CD4-positive, alpha-beta T cell (primary cell): ENCODE measurements around the gene CDC45. TPM values are rescaled to one million over a fixed set of nuclear protein-coding genes. Genes with fewer than 3 reads are reported as not detected.

Experiments used
- ATAC-seq: fragments of 200-7000 bp; cut with Tn5 transposase; one replicate; pipeline ENCODE4 v1.10.0; 2022; ENCODE audit warnings: mild to moderate bottlenecking; ENCODE audit not compliant: poor library complexity
- CTCF ChIA-PET: fragments of 350-600 bp; sonication (Branson Sonifier 250); formaldehyde crosslinking; loops from one replicate; lab custom pipeline; 2021; ENCODE audit warnings: antibody characterized with exemption, inconsistent platforms; lab: Charles Lee
- POLR2A ChIA-PET: fragments of 350-600 bp; sonication (Branson Sonifier 250); formaldehyde crosslinking; loops from one replicate; lab custom pipeline; 2021; ENCODE audit warnings: antibody characterized with exemption, inconsistent platforms; lab: Charles Lee
- DNase-seq, 14 experiments: peaks; one replicate each; pipeline ENCODE4 v3.0.0-alpha.2; 2013 to 2020; ENCODE audit warnings: mixed read lengths in 2 of 14
- H3K27ac ChIP-seq, 2 donors: one replicate each; pipeline versions ENCODE4 v1.5.1 to v1.7.0; 2013; ENCODE audit warnings: low read length in 2 of 2, low read depth in 1 of 2, mild to moderate bottlenecking in 1 of 2
- H3K27me3 ChIP-seq, 2 experiments: 1 replicate in 1 of 2; 2 replicates in 1 of 2; pipeline versions ENCODE4 v1.6.1 to v1.7.0; 2013; ENCODE audit warnings: low read length in 2 of 2, control low read depth in 1 of 2, mild to moderate bottlenecking in 1 of 2, moderate library complexity in 1 of 2; ENCODE audit not compliant: insufficient read depth in 2 of 2, control insufficient read depth in 1 of 2
- H3K36me3 ChIP-seq: one replicate; pipeline ENCODE4 v1.6.1; 2013; ENCODE audit warnings: low read length, control low read depth; ENCODE audit not compliant: insufficient read depth
- H3K4me1 ChIP-seq: one replicate; pipeline ENCODE4 v1.6.1; 2013; ENCODE audit warnings: low read length, control low read depth; ENCODE audit not compliant: insufficient read depth
- H3K4me3 ChIP-seq: one replicate; pipeline ENCODE4 v1.5.1; 2013; ENCODE audit warnings: mild to moderate bottlenecking, low read length, moderate library complexity
- H3K9me3 ChIP-seq, 2 experiments: 1 replicate in 1 of 2; 2 replicates in 1 of 2; pipeline versions ENCODE4 v1.6.1 to v1.7.0; 2013; ENCODE audit warnings: low read length in 2 of 2, mild to moderate bottlenecking in 2 of 2, control low read depth in 1 of 2, moderate library complexity in 1 of 2; ENCODE audit not compliant: control insufficient read depth in 1 of 2, insufficient read depth in 1 of 2
- H3K27ac Mint-ChIP-seq: one replicate; pipeline ENCODE4 v1.8.0; 2020; ENCODE audit warnings: mixed read lengths
- H3K27me3 Mint-ChIP-seq: one replicate; pipeline ENCODE4 v1.8.0; 2021; ENCODE audit warnings: mixed read lengths
- H3K36me3 Mint-ChIP-seq: one replicate; pipeline ENCODE4 v1.8.0; 2021; ENCODE audit warnings: low read depth, mixed read lengths
- H3K4me1 Mint-ChIP-seq: one replicate; pipeline ENCODE4 v1.8.0; 2021; ENCODE audit warnings: low read depth, mixed read lengths
- H3K4me3 Mint-ChIP-seq: one replicate; pipeline ENCODE4 v1.8.0; 2020; ENCODE audit warnings: mild to moderate bottlenecking, mixed read lengths
- H3K9me3 Mint-ChIP-seq: one replicate; pipeline ENCODE4 v1.8.0; 2020; ENCODE audit warnings: mixed read lengths
- intact Hi-C, 2 experiments: fragments of 100-400 bp; cut with DNase I in 1 of 2; cut with micrococcal nuclease in 1 of 2; formaldehyde crosslinking; loops; one replicate each; pipeline versions ENCODE4 v1.15.1 to v1.9.0; 2023 to 2025; cut with DNase I, micrococcal nuclease
- total RNA-seq, 174 experiments: library from RNA in 2 of 174; stranded (reverse) in 2 of 174; gene quantifications; one replicate each; pipeline ENCODE4 v1.2.3 and lab custom pipeline; 2021 to 2026
- TF ChIP-seq, protein P1 (sequence below): fragments of 200-600 bp; IDR thresholded peaks from one replicate; pipeline ENCODE4 v1.8.0; 2022; ENCODE audit warnings: antibody characterized with exemption, mild to moderate bottlenecking

The CDC45 gene
- total RNA-seq, 2 experiments from 2014 or later = 0.75 to 0.82 TPM

DNA sequence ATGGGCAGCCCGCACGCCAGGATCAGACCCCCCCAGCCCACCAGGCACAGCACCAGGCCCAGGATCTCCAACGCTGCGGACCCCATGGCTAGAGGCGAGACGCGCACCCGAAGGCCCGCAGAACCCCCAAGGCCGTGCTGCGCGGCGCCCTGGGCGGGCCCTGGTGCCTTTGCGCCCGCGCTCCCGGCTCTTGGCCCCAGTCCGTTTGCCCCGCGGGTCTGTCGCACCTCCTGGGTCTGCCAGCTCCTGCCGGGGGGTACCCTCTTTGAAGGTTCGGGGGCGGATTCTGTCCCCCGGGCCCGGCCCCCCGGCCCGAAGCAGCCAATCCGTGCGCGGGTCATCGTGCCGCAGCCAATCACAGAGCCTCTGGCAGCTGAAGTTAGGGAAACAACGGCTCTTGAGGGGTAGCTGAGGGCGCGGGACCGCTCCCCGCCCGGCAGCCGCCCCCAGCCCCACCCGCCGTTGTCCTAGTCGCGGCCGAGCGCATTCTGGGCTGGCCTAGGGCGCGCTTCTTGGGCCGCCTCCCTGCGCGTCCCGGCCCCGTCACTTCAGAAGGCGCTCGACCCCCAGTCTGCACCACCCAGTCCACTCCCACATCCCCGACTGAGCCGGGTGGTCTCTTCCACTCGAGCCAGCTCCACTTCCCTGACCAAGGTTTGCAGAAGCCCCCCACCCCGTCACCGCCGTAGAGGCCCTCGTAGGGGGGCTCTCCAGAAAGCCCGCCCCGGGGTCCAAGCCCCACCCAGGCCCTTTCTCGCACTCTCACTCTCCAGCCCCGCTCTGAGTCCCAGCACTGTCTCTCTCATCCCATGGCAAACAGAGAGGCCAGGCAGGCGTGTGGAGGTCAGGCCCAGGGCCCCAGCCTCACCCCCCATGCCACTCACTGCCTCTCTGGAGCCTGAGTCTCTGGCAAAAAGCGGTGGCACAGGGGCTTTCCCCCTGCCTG lies 44.7 kb downstream of the CDC45 start, which contains the start of gene CLDN5:
Gene CLDN5, minus strand, starts transcription at position 241 of the 946 bp plus-strand sequence. Its CDS starts 155 bp downstream, at position 86.
- H3K27ac ChIP-seq = no peak within 1 kb of the TSS
- peak within 1 kb of the TSS; percentile 10 for H3K4me3 ChIP-seq
- H3K27me3 ChIP-seq = peaks cover 18 to 34% of the 10 kb centered on the region in 2 experiments
- peaks cover 21% of the 10 kb centered on the region for H3K4me1 ChIP-seq
- intact Hi-C loops = no loop called here
- Mint-ChIP-seq H3K36me3 (no peaks in the 10 kb centered on the region), H3K9me3 (no peaks in the 10 kb centered on the region), H3K4me3 (peak within 1 kb of the TSS; percentile 71), H3K27ac (no peak within 1 kb of the TSS), H3K4me1 (peaks cover 5% of the 10 kb centered on the region), H3K27me3 (peaks cover 31% of the 10 kb centered on the region)
- TF ChIP-seq, protein P1, sequence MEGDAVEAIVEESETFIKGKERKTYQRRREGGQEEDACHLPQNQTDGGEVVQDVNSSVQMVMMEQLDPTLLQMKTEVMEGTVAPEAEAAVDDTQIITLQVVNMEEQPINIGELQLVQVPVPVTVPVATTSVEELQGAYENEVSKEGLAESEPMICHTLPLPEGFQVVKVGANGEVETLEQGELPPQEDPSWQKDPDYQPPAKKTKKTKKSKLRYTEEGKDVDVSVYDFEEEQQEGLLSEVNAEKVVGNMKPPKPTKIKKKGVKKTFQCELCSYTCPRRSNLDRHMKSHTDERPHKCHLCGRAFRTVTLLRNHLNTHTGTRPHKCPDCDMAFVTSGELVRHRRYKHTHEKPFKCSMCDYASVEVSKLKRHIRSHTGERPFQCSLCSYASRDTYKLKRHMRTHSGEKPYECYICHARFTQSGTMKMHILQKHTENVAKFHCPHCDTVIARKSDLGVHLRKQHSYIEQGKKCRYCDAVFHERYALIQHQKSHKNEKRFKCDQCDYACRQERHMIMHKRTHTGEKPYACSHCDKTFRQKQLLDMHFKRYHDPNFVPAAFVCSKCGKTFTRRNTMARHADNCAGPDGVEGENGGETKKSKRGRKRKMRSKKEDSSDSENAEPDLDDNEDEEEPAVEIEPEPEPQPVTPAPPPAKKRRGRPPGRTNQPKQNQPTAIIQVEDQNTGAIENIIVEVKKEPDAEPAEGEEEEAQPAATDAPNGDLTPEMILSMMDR = no peak
- ChIA-PET POLR2A (no interaction called here), CTCF (no interaction called here)
- ATAC-seq (no peak), DNase-seq (no peak)
- no peaks in the 10 kb centered on the region for H3K36me3 ChIP-seq
- H3K9me3 ChIP-seq = peaks cover 0 to 8% of the 10 kb centered on the region in 2 experiments

DNA sequence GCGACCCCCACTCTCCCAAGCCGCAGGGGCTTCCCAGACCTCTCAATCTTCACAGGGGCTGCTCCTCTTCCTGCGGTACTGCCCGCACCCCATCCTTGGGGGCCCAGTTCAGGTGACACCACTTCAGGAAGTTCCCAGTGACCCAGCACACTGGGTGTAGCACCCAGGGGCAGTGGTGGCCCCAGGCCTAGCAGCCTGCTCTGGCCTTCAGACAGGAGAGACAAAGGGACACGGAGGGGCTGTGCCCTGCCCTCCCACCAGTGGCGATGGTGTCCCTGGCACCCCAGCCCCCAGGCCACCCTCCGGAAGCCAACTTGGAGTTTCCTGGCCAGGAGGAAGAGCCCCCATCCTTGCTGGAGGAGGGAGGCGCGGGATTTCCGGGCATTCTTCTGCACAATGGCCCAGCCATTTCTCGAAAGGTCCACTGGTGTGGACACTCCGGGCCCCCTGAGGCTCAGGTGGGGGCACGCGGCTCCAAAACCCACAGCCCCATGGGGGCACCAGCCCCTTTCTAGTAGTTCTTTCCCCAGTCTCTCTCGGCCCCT lies 45.5 kb downstream of the CDC45 start:
- ChIA-PET POLR2A (no interaction called here), CTCF (no interaction called here)
- no peak overlapping the region for H3K4me3 ChIP-seq
- peaks cover 21% of the 10 kb centered on the region for H3K4me1 ChIP-seq
- ATAC-seq (no peak), DNase-seq (no peak)
- H3K9me3 ChIP-seq = peaks cover 0 to 8% of the 10 kb centered on the region in 2 experiments
- Mint-ChIP-seq H3K27me3 (peaks cover 31% of the 10 kb centered on the region), H3K9me3 (no peaks in the 10 kb centered on the region), H3K36me3 (no peaks in the 10 kb centered on the region), H3K4me3 (peak overlapping the region; percentile 71), H3K27ac (no peak overlapping the region), H3K4me1 (peaks cover 5% of the 10 kb centered on the region)
- no peak overlapping the region for H3K27ac ChIP-seq
- intact Hi-C loops = no loop called here
- H3K27me3 ChIP-seq = peaks cover 18 to 34% of the 10 kb centered on the region in 2 experiments
- TF ChIP-seq, protein P1 = no peak
- no peaks in the 10 kb centered on the region for H3K36me3 ChIP-seq

DNA sequence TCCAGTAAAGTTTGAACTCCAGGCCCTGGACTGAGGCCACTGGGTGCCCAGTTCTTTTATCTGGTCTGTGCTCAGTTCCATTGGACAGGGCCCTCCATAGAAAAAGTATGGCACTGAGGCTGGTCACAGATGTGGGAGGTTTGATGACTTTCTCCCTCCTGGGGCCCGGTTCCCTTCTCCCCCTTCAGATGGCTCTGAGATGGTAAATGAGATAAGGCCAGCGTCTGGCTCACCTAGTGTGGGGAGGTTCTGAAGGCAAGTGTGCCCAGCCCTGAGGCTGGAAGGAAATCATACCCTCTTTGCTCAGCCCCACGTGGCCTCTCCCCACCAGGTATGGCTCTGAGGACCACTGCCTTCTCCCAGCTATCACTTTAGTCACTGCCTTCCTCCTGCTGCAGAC lies 45.9 kb downstream of the CDC45 start:
- CTCF ChIA-PET = no interaction called here
- no peak for DNase-seq
- H3K4me3 Mint-ChIP-seq = no peak overlapping the region

More for the DNA sequence above, 45.9 kb downstream of the CDC45 start:
- intact Hi-C loops = no loop called here
- Histone ChIP-seq H3K4me3 (no peak overlapping the region), H3K9me3 (peaks cover 0 to 8% of the 10 kb centered on the region in 2 experiments), H3K36me3 (no peaks in the 10 kb centered on the region), H3K27ac (no peak overlapping the region), H3K27me3 (peaks cover 18 to 34% of the 10 kb centered on the region in 2 experiments), H3K4me1 (peaks cover 21% of the 10 kb centered on the region)
- ATAC-seq = no peak
- POLR2A ChIA-PET = no interaction called here
- TF ChIP-seq, protein P1 = no peak
- no peaks in the 10 kb centered on the region for H3K36me3 Mint-ChIP-seq
- no peak overlapping the region for H3K27ac Mint-ChIP-seq
- H3K27me3 Mint-ChIP-seq = peaks cover 31% of the 10 kb centered on the region
- no peaks in the 10 kb centered on the region for H3K9me3 Mint-ChIP-seq
- peaks cover 5% of the 10 kb centered on the region for H3K4me1 Mint-ChIP-seq
